ENCODE measurements around the gene TBPL1.
"Not testable (repeated sequence)": the region's sequence is repeated elsewhere in the genome, so short reads cannot be mapped to it uniquely, and the experiment has no call there.

Gene TBPL1

DNA sequence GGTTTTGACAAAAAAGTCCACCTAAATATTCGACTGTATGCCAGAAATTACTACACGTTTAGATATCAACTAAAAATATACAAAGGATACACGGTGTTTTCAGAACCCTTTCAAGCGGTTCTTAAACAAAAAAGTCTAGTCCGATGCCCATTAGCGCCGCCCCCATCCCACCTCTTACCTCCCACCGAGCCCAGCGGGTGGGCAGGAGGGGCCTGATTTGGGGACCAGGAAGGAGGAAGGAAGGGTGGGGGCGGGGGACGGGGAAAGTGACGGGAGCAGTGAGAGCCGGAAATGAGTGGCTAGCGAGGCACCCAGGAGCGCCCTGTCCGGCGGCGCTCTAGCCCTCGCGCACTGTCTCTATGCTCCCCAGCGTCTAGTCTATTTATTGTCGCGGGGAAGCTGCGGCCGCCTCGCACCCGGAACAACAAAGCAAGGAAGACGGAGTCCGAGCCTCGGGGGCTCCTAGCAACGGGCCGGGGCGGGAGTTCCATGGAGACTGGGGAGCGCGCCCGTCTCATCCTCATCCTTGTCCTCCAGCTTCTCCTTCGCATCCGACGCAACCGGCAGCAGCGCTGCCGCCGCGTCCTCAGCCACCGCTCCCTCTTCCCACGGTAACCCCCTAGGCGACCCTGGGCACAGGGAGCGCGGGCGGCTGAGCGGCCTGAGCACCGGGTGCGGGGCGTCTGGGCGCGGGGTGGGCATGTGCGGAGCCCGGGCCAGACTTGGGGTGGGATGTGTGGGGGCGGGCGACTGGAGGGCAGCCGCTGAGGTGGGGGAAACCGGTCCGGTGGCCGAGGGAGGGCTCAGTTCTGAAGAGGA is at the start of gene TBPL1:
Gene TBPL1, plus strand, starts transcription at position 410 of the 819 bp plus-strand sequence. CDS start 26,902 bp downstream, outside the sequence.
- peak; percentile 89 for DNase-seq

DNA sequence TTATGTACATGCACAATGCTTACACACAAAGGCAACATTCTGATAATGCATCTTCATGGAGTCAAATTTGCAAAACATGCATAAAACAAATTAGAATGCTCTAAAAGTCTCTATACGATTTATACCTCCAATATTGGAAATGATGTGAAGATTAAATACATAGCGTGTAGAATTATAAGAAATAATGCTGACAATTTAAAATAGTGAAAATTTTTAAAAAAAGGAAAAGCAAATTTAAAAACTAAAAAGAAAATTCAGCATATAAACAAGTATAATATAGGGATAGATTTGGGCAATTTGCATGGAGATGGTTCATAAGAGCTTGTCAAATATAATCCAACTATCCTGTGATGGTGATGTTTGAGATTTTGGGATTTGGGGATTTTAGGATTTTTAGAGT is 49.2 kb upstream of the TBPL1 start:
- DNase-seq: no peak

DNA sequence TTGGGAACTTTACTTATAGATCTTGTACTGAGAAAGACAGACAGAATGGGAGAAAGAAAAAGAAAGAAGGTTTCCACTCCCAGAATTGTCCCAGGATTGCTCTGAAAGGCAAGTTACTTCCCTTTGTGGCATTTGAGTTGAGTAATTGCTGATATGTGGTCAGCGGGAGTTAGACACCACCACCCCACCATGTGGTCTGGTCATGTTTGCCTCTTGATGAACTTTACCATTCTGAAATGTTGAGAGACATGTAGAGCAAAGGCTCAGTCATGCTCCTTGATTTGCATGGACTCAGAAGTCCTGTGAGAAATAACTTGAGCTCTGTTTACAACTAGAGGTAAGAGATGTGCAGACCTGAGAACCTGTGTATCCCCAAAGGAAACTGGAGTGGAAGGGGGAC is 47.0 kb upstream of the TBPL1 start:
- DNase-seq: no peak

DNA sequence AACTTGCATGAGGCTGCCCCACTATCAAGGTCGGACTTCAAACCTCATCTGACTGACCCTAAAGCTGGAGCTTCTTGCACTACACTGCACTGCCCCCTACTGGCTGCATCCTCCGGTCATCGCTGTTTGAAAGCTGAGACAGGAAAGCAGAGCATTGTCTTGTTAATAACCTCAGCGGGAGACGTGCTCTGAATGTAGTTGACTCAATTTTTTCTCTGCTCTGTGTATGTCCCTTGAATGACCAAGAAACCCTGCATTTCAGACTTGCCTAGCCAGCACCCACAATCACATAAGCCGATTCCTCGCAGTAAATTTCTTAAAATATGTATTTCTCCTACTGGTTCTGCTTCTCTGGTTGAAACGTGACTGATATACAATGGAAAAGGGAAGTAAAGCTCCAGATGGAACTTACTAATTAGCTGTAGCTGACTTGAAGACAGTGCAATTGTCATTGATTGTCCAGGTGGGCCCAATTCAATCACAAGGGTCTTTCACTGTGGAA is 36.3 kb upstream of the TBPL1 start:
- peak; percentile 68 for DNase-seq

DNA sequence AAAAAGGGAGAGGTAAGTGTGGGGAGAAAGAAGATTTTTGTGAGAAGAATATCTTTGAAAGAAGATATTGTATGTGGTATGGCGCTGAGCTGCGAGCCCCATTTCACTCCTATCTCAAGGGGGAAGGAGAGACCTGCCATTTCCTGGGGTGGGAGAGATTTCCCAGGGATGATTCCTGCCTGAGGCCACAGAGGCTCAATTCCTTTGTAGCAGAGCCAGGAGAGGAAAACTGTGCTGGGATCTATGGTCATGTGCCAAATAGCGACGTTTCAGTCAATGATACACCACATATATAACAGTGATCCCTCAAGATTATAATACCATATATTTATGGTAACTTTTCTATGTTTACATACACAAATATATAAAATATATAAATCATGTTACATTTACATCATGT is 35.2 kb upstream of the TBPL1 start:
- DNase-seq: no peak

DNA sequence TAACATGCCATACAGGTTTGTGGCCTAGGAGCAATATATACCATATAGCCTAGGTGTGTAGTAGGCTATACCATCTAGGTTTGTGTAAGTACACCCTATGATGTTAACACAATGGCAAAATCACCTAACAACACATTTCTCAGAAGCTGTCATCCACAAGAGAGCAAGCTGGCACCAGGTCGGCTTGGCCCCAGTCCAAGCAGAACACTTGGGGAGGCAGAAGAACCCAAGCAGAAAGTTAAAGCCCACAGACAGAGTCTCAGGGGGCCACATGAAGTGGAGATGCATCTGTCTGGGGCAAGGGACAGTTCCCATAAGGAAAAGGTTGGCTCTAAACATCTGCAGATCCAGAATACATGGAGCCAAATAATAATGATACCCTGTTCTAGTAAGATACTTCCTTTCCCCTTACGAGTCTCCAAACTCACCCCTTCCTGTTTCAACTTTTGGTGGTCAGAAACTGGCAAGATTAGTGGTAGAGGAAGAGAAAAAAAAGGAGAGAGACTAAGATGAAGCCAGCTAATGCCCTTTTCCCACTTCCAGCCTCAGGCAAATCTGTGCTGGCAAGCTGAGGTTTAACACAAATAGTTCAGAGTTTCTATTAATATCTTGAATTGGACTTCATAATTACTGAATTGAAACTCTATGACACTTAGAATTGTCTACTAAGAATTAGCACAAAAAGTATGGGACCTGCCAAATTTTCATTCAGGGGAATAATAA is 34.7 kb upstream of the TBPL1 start:
- peak; percentile 41 for DNase-seq

DNA sequence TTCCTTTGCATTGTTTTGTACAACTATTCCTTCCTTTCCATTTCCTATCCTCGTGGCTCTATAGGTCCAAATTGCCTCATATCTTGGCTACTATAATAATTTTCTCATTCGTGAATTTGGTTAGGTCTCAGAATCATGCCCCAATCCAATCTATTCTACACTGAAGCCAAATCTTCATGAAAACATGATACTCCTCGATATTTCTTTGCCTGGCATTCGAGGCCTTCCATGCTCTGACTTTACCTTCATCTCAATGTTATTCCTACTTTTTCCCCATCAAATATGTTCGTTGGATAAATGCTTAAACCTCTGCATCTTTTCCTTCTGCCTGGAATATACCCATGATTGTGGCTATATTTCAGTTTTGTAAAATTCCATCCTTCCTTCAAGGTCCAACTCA is 33.7 kb upstream of the TBPL1 start:
- DNase-seq: no peak

DNA sequence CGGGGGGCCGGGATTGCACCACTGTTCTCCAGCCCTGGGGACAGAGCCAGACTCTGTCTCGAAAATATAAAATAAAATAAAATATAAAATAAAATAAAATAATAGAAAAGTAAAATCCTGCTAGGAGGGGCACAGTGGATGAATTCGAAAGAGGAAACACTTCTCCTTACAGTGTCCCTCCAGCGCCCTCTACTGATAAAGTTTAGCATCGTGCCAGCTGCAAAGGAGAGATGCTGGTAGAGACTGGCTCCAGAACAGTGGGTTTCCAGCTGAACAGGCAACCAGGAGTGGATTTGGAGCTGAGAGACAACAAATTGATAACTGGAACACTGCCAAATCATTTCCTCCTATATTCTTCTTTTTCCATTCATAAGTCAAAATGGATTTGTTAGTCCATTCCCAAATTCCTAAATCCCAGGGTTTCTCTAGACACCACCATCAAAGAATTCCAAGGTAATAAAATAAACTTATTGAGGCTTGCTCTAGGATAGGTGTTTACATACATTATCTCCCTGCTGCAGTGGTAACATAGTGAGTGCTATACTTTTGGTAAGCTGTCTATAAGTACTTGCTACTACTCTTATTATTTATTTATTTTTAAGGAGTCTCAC is 31.7 kb upstream of the TBPL1 start:
- peak; percentile 45 for DNase-seq

DNA sequence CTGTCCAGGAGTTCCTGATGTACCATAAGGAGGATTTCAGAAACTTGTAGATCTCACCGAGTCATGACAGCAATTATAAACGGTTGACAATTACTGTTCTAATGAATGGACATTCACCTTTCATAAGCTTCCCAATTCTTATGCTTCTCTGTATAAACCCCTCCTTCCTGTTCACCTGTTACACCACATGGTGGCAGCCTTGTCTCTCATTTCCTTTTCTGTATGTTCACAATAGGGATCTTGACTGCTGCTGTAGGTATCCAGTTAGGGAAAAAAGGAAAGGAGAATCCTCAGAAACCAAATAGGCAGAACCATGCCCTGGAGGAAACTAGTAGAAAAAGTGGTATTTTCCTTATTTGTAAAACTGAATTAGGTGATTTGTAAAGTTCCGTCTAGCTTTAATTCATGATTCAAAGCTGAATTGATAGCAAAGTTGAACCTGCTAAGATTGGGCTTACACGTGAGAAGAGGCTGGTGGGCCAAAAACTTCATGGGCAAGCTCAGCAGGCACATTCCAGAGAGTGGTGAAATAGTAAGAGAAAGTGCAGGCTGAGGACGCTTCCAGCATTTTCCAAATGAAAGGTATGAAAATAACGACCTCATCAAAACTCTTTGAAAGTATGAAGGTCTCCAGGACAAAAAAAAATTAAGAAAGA is 29.0 kb upstream of the TBPL1 start:
- peak; percentile 44 for DNase-seq

DNA sequence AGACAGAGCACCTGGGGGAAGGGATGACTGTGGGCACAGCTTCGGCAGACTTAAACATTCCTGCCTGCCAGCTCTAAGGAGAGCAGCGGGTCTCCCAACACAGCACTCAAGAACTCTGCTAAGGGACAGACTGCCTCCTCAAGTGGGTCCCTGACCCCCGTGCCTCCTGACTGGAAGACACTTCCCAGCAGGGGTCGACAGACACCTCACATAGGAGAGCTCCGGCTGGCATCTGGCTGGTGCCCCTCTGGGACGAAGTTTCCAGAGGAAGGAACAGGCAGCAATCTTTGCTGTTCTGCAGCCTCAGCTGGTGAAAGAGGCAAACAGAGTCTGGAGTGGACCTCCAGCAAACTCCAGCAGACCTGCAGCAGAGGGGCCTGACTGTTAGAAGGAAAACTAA is 21.8 kb upstream of the TBPL1 start:
- DNase-seq: not testable (repeated sequence)

DNA sequence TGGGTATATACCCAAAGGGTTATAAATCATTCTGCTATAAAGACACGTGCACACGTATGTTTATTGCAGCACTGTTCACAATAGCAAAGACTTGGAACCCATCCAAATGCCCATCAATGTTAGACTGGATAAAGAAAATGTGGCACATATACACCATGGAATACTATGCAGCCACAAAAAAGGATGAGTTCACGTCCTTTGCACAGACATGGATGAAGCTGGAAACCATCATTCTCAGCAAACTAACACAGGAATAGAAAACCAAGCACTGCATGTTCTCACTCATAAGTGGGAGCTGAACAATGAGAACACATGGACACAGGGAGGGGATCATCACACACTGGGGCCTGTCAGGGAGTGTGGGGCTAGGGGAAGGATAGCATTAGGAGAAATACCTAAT is 16.7 kb upstream of the TBPL1 start:
- not testable (repeated sequence) for DNase-seq

DNA sequence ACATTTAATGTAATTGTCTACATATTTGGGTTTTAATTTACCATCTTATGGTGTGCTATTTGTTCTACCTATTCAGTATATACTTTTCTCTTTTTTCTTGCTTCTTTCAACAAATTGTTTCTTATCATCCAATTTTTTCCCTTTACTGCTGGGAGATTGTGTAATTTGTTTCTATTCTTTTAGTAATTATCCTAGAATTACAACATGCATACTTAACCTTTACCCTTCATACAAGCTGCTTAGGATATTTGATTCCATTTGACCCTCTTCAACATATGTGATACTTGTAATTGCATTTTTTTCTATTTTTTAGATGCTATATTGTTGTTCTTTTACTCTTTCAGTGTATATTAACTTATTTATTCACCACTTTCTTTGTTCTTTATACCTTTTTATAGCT is 15.1 kb upstream of the TBPL1 start:
- DNase-seq: no peak

DNA sequence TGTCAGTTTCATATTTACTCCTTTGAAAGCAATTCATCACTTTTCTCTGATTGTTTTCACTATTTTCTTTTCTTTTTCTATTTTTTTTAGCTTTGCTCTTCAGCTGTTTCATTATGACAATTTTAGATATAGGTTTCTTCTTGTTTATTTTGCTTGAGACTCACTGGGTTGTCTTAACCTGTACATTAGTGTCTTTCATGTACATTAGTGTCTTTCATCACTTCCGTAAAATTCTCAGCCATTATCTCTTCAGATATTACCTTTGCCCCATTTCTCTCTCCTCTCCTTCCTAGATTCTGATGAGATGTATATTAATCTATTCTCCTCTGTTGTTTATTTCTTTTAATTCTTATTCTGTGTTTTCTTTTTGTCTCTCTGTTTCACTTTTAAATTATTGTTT is 14.5 kb upstream of the TBPL1 start:
- DNase-seq: no peak

DNA sequence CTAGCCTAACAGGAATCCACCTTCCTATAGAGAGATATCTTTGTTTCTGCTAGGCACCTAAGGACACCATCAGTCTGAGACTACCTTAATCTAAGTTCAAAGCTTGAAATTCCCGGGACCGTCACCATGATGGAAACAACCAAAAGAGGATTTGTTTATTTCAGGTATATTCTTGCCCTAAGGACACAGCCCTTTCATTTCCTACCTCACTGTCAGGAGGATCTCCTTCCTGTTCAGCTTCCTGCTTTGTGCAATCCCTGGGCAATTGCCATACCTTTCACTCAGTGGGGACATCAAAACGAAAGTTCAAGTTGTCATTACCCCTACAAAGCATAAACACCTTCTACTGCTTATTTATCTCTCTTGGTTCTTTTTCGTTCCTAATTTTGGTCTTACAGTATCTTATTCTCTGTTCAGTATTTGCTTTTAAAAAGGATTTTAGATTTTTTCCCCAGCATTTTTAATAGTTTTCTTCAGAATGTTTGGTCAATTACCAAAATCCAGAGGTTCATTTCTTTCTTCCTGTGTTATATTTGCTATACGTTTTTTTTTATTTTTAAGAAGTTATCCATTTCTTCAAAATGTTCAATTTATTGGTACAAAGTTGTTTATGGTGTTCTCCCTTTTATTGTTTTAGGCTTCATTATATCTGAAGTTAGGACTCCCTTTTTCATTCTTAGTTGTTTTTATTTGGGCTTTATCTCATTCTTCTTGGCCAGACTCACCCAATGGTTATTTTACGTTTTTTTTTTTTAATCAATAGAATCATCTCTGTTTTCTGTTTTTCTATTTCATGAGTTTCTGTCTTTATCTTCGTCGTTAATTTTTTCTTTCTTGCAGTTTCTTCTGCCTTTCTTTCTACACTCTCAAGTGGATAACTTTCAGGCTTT is 13.0 kb upstream of the TBPL1 start:
- no peak for DNase-seq

DNA sequence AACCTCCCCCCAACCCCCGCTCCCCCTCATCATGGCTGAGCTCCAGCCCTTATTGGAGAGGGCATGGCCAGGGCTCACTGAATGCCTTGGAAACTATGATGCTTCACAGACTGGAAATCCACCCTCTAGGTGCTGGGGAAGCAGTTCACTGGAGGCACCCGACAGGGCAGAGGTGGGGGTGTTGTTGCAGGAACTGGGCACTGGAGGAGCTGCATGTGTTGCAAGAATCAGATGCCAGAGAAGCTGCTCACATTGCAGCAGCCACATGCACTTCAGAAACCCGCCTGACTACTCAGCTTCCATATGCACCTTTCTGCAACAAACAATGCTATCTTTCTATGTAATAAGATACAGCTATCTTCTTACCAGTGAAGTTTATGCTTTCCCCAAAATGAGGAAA is 7.9 kb upstream of the TBPL1 start:
- no peak for DNase-seq

DNA sequence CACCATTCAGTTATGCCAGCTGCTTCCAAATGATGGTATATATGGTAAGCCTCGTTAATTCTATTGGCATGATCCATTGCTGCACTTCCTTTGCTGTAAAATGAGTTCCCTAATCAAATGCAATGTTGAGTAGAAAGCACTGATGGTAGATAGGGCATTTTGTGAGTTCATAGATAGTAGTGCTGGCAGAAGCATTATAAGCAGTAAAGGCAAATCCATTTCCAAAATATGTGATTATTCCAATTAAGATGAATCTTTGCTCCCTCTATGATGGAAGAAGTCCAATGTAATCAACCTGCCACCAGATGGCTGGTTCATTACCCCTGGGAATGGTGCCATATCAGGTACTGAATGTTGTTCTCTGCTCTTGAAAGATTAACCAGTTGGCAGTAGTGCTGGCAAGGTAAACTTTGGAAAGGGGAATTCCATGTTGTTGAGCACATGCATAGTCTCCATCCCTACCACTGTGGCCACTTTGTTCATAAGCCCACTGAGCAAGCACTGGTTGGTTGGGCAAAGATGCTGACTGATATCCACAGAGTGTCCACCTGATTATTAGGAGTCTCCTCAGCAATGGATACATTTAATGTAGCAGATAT is 5.6 kb upstream of the TBPL1 start:
- peak; percentile 78 for DNase-seq

DNA sequence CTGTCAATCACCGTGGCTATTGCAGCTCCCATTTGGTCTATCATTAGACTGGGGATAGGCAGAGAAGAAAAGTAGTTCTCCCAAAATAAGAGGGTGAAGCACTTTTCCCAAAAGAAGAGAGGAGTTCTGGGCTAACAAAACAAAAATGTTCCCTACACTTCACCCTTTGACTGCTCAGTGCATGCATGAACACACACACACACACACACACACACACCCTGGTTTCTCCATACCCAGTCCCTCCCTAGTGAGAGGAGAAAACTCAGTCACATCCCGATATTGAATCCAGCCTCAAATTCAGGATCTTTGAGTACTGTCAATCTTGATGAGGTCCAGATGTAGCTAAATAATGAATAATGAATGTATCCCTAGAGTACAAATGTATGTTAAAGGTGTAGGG is 4.6 kb upstream of the TBPL1 start:
- peak; percentile 30 for DNase-seq

DNA sequence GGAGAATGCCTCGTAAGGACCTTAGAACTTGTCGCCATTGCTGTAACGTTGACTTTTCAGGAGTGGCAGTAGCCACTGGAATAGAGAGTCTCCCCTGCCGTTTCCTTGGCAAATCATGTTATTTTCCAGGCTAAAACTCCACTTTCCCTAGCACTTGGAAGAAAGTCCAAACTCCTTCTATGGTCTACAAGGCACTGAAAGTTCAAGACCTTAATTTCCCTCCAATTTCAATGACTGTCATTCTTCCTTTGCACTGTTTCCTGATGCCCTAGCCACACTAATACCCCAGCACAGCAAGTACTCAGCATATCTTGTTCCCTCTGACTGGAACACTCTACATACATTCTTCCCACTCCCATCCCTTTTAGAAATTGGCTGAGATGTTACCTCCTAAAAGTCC is 1.8 kb upstream of the TBPL1 start:
- no peak for DNase-seq

DNA sequence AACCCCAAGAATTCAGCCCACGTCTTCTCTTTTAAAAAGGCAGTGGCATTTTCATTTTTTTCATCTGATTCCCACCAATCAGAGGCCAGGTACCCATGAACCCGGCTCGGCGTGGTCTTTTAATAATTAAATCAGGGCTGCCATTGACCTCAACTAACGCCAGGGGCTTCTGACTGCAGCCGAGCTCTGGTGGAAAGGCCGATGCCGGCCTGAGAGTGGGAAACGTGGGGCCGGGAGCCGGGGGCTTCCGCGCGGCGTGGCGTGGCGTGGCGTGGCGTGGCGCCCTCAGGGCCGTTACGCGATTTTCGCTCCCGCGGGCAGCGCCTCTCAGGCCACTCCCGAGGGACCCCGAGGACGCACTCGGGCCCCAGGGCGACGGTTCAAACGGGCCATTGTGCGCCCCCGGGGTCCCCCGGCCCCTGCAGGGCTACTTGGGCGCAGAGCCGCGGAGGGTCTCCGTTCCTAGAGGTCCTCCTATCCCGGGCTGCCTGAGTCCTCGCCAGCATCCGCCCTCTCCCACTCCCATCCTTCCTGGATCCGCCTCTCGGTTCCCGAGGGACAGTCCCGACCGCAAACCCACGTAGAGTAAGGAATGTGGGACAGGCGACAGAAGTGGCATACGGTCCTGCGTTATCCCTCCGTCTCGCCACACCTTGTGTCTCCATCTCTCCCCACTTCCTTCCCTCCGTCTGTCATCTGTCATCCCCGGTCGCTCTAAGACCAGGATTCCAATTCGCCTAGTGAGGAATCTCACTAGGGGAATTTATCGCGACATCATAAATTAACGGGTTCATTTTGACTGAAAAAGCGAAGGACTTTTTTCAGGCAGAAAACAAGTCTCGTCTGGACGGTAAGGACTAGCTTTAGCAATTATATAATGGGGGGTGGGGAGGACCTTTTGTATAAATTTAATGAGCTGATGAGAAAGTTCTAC is 876 bp upstream of the TBPL1 start:
- DNase-seq: peak; percentile 63

DNA sequence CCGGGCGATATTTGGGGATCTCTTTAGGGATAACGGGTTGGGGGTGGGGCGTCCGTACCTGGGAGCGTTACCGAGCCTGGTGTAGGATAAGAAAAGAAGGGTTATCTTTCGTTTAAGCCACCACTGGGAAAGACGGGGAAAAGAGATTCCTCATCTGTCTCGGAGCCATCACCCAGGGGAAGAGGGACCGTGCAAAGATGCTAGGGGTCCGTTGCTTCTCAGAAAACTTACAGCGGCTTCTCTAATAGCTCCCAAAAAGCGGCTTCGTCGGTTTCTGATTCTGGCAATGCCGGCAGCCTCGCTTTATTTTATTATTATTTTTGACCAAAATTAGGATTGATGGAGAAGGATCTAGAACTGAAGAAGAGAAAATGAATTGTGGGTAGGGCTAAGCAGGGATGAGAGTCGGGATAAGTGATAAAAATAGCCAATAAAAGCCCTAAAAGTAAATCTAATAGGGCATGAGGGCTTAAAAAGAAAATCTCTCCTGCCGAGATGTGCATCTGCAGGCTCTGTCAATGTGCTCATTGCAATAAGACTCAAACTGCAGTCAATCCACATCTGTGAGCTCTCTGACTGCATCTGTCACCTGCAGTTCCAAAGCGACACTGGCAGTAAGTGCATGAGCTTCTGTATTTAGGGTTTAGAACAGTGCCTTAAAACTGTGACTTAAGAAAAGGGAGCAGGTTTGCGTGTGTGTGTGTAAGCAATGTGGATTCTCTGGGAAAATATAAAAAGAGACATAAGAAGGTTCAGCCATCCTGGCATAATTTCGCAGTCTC is 801 bp downstream of the TBPL1 start:
- DNase-seq: no peak
